Femur (tissue), 1 donor: ENCODE data around the gene CEP85L.

Experiments
- DNase-seq: peaks from one replicate; pipeline ENCODE4 v3.0.0-alpha.2; 2017

CEP85L gene

DNA sequence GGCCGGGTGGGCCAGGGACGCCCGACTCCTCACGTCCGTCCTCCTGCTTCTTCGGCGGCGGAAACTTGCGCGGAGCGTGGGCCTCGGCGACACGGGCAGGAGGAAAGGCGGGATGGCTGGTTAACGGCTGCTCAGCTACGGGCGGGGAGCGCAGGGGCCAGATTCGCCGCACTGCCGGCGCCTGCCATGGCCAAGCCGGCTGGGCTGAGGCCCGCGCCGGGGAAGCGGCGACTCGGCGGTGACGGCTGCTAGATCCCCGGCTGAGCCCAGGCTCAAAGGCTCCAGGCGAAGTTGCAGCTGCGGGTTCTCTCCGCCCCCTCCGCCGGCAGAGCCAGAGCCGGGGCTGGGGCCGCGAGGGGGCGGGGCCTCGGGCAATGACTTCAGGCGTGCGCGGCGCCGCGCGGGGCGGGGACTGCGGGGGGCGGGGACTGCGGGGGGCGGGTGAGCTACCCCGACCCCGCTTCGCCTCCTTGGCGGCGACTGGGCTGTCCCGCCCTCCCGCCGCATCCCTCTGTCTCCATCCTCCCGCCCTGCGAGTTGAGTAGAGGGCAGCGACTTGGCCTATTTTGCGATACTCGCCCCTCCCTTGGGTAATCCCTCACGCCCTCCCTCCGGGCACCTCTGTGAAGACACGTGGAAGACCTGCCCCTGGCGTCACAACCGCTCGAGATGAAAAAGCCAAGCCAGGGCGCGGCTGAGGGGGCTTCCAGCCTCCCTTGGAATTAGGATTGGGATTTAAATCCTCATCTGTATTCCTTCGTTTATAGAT lies at the start of gene CEP85L:
CEP85L (minus strand) TSS at position 310 of the 769 bp plus-strand sequence. CDS start 322 bp downstream, outside the sequence.
- peak; percentile 96 for DNase-seq

DNA sequence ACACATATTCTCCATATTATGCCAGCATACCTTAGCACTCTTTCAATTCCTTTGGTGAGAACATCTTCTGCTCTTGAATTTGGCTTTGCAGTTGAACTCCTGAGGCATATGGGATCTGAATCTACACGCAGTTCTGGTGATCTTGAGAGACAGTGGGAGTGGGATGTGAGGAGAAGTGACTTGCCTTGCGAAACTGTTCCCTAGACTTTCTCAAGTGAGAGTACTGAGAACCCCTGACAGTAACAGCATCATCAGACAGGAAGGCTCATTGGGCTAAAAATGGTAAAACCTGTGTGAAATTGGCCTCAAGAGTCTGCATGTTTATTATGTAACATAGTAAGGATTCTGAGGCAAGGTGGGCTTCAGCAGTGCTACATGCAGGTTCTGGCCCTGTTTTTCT lies 49.1 kb upstream of the CEP85L start:
- DNase-seq, result no peak

DNA sequence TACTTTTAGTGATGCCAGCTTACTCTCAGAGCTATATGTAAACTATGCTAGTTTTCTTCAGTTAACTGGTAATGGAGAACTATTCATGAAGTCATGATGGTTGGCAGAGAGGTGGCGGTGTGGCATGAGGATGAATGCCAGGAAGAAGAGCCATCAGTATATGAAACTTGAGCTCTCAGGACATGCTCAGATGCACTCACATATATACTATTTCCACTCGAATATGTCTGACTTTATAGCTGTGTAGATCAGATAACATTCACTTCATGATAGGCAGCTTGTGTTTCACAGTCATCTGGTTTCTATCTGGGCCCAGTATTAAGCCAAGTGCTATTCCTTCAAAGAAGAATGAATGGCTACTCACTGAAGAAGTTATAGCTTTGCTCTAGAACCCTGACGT lies 46.2 kb upstream of the CEP85L start:
- no peak for DNase-seq

DNA sequence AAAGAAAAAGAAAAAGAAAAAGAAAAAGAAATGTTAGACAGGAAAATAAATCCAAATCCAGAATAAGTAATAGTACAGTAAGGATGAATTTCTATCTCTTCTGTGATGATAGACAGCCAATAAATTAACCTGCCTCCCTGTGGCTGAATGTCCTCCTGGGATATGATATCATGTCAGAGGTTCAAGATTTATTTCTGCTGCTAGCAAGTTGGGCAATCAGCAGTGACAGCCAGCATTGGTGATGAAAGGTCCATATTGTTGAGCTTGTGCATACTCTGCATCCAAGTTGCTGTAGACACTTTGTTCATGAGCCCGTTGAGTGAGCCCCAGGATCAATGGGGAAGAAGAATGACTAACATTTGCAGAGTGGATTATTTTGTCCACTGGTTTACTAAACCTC lies 44.9 kb upstream of the CEP85L start:
- DNase-seq, result no peak

DNA sequence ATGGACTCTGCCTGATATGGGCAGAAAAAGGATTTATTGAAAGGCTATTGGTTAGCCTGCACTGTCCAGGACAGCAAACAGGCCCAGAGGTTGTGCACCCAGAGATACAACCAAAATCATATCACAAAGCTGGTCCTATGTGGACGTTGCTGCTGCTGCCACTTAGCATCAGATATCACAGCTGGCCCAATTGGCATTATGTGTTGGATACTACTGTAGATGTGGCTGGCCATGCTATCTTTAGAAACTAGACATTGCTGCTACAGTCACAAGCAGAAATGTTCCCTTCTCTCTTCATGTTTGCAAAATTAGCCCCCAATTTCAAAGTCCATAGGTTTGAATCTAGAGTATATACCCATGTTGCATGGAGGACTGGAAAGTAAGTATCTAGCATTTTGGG lies 42.2 kb upstream of the CEP85L start:
- no peak for DNase-seq

GRCh38 chr6:118685823-118686449 lies 34.5 kb upstream of the CEP85L start:
- no peak for DNase-seq

GRCh38 chr6:118683881-118684872 lies 32.8 kb upstream of the CEP85L start:
- no peak for DNase-seq

GRCh38 chr6:118680452-118681095 lies 29.2 kb upstream of the CEP85L start:
- no peak for DNase-seq

GRCh38 chr6:118679327-118679901 lies 28.0 kb upstream of the CEP85L start:
- DNase-seq, result no peak

GRCh38 chr6:118678866-118679265 lies 27.5 kb upstream of the CEP85L start:
- DNase-seq, result no peak

GRCh38 chr6:118677193-118677592 lies 25.8 kb upstream of the CEP85L start:
- no peak for DNase-seq

- DNase-seq, result no peak
Observed at GRCh38 chr6:118675225-118675624, 23.8 kb upstream of the CEP85L start.

GRCh38 chr6:118674772-118675171 lies 23.4 kb upstream of the CEP85L start:
- DNase-seq, result no peak

DNA sequence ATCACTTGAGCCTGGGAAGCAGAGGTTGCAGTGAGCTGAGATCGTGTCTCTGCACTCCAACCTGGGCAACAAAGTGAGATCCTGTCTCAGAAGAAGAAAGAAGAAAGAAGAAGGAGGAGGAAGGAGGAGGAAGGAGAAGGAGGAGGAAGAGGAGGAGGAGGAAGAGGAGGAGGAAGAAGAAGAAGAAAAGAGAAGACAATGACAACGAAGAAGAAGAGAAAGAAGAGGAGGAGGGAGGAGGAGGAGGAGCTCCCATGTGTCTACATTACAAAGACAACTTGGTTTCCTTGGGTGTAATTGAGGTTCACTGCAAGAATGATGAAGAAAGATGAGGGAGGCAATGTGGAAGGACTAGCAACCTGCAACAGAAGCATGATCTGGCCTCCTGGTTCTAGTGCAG lies 21.3 kb upstream of the CEP85L start:
- DNase-seq, result no peak

- no peak for DNase-seq
Observed at GRCh38 chr6:118669561-118669960, 18.2 kb upstream of the CEP85L start.

GRCh38 chr6:118668761-118669385 lies 17.5 kb upstream of the CEP85L start:
- DNase-seq, result peak; percentile 29

- no peak for DNase-seq
Observed at GRCh38 chr6:118667988-118668387, 16.6 kb upstream of the CEP85L start.

DNA sequence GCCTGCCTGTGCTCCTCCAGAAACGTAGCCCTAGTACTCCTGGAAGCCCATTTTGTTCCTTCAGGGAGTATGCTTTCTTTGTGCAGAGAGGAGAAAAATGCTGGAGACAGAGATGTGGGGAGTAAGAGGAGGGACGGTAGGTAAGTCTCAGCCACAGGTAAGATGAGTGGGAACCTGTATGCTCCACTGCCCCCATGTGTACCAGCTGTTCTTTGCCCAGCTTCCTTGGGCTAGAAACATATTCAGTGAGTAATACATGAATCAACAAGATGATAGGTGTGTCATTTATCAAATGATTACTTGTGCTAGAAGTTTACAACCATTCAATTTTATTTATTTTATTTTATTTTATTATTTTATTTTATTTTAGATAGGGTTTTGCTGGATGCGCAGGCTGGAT lies 13.6 kb upstream of the CEP85L start:
- DNase-seq, result no peak

DNA sequence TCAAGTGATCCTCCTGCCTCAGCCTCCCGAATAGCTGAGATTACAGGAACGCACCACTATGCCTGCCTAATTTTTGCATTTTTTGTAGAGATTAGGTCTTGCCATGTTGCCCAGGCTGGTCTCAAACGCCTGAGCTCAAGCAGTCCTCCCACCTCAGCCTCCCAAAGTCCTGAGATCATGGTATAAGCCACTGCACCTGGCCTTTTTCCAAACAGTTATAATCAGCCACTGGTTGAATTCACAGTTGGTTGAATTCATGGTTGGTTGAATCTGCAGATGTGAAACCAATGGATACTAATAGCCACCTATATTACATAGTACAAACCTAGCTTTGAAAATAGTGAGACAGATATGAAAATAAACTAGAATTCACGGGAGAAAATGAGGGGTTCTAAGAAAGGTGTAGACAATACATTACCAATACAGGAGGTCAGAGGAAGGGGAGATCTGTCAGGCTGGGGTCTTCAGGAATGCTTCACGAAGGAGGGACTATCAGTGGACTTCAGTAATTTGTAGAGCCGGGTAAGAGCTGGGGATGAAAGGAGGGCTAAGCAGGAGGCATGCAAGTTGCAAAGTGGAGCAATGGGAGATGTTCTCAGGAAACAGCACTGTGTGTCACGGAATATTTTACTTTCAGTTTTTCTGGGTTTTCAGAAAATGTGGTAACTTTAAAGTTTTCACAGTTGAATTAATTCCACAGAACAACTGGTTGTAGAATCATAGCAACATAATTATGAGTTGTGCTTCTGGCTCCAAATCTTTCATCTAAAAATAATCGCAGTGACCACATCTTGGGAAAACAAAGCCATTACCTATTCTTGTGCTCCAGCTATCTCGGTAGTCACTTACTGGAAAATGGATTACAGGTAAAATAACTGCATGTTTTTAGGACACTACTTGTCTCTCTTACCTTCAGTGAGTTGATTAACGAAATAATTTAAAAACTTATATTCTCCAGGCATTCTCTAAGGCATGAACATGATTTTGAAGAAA lies 12.9 kb upstream of the CEP85L start:
- DNase-seq, result no peak

DNA sequence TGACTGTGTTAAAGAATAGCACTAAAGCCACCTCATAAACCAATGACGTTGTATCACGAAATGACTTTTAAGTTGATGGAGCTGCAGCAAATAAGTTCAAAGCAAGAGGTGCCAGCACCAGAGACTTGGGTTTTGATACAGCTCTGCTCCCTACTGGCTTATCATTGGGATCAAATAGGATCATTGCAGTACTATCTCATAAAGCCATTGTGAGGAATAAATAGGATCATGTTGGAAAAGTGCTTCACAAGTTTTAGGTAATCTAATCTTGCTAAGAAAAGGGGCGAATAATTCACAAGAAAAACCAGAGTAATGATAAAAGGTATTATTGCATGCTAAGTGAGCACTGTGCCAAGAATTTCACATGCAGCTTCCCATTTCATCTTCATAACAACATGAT lies 10.4 kb upstream of the CEP85L start:
- DNase-seq, result no peak

DNA sequence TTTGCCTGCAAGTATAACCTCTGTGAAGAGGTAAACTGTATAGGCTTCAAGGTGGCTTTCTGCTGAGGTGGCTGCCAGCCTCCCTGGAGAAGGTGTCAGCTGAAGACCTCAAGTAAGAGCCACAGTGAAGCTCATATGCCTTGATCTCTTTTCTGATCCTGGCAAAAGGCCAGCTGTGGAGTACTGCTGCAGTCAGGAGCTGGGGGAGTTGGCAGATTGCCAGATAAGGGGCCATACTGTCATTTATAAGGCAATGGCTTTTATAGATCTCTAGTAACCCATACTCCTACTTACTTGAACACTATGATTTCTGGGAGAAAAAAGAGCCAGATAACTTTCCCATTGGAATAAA lies 8.8 kb upstream of the CEP85L start:
- DNase-seq, result peak; percentile 56
